Transverse colon (tissue), 3 donors: ENCODE data around the gene PDE1C.

Experiments used
- POLR2A ChIP-seq: fragments of 450-650 bp; IDR thresholded peaks from one replicate; pipeline ENCODE4 v1.6.1; 2016; ENCODE audit warnings: antibody characterized with exemption, mild to moderate bottlenecking, moderate library complexity
- TF ChIP-seq, protein P1 (sequence below), 5 experiments: fragments of 200-600 bp in 3 of 5; fragments of 450-650 bp in 2 of 5; sonication (generic) in 3 of 5; IDR thresholded peaks; 1 replicate in 2 of 5; 2 replicates in 3 of 5; pipeline ENCODE4 v1.5.1; 2016 to 2017; ENCODE audit warnings: antibody characterized with exemption in 5 of 5, inconsistent platforms in 3 of 5, mild to moderate bottlenecking in 2 of 5, moderate library complexity in 1 of 5

DNA sequence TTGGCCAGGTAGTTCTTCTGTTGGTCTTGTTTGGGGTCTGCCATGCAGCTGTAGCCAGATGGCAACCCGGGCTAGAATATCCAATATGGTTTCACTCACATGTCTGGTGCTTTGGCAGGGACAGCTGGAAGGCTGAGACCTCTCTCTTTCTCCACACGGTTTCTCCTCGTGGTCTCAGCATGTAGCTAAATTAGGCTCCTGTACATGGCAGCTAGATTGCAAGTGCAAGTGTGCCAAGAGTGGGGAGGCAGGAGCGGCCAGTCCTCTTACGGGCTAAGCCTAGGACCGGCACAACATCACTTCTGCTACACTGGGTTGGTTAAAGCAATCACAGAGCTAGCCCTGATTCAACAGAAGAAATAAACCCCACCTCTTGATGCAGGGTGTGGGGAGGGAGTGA lies 9.3 kb upstream of the PDE1C start:
- TF ChIP-seq, protein P1, sequence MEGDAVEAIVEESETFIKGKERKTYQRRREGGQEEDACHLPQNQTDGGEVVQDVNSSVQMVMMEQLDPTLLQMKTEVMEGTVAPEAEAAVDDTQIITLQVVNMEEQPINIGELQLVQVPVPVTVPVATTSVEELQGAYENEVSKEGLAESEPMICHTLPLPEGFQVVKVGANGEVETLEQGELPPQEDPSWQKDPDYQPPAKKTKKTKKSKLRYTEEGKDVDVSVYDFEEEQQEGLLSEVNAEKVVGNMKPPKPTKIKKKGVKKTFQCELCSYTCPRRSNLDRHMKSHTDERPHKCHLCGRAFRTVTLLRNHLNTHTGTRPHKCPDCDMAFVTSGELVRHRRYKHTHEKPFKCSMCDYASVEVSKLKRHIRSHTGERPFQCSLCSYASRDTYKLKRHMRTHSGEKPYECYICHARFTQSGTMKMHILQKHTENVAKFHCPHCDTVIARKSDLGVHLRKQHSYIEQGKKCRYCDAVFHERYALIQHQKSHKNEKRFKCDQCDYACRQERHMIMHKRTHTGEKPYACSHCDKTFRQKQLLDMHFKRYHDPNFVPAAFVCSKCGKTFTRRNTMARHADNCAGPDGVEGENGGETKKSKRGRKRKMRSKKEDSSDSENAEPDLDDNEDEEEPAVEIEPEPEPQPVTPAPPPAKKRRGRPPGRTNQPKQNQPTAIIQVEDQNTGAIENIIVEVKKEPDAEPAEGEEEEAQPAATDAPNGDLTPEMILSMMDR (IDR thresholded peaks at IDR 0.05): no peak
- TF ChIP-seq POLR2A: no peak
